NCI-H1105 treated with DMSO at 0.1 percent for 48 hours (cell line): ENCODE measurements around the gene DDR2.

Experiments used
- DNase-seq: peaks from one replicate; lab custom pipeline; 2025; lab: John Stamatoyannopoulos, UW

DDR2 gene

DNA sequence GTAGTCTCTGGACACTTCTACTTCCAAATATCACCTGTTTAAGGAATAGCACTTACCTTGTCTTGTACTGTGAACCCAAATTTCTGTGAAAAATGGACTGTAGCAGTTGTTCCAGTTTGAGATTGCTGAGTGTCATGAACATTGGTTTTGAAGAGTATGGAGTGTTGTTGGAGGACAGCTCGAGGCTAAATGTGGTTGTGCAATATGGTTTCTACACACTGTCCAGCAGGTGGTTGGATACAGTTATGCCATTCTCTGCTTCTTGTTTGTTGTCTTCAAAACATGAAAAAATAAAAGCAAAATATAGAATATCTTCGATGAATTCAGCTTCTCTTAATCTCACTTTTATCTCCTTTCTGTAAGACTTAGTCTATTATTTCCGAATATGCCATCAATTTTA, 67.1 kb downstream of the DDR2 start:
- DNase-seq = no peak

DNA sequence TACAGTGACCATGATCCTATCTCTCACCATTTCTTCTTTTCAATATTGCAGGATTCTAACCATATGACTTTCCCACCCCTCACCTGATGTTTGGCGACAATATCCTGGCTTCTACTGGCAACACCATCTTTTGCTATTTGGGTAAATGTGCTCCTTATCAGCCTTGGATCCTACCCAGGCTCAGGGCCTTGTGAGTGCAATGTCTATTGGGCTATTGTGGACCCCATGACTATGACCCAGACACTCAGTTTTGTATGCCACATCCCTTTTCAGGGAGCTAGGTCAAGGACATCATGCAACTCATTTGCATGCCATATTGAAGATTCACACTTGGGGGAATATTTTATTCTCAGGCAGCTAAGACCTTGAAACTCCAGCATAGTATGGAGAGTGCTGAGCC, 67.9 kb downstream of the DDR2 start:
- DNase-seq = no peak

DNA sequence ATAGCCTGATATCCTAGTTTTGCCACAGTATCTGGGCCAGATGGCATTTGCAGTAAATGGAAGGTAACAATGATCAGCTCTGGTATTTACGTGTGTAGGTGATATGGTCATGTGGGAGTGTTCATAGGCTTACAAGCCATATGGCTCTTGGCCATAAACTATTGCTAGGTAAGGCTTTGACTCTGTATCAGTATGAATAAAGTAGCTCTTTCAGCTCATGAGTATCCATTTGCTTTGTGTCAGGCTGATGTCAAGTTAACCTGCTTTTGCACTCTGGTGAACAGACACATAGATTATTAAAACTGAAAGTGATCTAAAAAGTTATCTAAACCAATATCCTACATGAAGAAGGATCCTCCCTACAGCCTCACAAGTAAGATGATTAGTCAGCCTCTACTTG, 69.0 kb downstream of the DDR2 start:
- no peak for DNase-seq

DNA sequence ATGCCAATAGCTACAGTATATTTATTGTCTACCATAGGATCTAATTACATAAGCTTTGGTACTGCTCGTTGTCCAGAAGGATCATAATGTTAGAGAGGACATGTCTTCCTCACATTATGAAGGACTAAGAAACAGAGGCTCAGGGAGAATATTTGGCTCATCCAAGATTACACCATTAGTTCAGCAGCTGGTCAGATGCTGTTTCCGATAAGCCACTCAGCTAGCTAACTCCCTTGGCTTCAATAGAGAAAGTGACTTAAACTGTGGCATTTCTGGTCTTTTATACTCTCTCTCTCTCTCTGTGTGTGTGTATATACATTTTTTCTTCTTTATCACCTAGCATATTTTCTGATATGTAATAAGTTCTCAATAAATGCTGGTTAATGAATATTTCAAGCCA, 70.4 kb downstream of the DDR2 start:
- no peak for DNase-seq

DNA sequence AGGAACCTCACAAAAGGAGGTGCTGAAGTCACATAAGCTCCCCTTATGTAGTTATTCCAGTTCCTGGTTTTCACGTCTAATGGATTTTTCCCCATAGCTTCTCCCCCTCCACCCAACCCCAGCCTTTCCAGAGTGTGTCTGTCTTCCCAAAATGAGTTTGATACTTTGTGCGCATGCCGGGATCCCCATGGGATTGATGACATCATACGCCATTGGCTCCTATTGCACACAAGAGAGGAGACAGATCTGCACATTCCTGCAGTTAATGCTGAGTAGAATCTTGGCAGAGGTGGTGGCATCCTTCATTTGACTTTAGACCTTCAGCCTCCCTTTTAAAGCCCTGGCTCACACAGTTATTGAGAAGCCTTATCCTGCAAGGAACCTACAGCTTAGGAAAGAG, 71.4 kb downstream of the DDR2 start:
- no peak for DNase-seq

DNA sequence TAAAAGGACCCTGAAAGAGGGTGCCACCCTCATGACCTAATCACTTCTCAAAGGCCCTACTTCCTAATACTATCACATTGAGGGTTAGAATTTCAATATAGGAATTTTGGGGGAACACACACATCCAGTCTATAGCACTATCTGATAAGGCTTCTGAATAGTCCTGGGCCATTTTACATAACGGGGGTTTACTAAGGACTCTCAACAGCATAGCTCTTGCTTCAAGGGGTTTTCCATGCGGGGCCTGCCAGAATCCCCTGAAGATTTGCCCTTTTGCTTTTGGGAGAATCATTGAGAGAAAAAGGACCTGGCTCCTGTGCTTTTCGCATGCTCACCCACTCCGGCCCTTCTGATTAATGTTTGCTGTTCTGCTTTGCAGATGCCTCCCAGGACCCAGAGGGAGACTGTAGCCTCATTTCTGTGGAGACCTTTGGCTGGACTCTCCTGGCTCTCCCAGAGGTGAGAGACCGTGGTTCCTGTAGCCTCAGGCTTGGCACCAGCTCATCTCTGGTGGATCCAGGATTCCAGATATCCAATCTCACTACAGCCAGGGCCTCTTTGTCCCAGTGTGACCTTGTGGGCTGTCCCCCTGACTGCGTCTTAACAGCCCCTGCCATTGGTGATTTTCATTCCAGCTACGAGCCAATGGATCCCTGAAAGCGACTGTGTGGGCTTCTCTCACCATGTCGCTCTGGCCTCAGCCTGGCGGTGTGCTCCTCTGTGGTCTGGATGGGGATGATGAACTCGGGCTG, 72.6 kb downstream of the DDR2 start:
- no peak for DNase-seq

DNA sequence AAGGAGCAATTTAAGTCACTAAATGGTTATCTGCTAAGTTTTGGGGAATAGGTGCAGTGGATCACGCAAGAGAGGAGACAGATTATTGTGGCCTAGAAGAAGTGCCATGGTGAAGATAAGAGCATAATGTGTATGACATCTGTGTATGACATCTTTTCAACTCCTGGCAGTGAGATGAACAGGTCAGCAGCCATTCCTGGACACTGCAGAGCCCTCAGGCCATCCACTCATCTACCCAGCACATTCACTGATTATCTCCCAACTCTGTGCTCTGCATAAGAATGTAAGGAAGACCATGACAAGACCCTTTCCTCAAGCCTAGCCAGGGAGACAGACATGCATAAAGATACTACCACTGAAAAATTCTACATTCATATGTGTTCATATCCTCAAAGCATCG, 73.7 kb downstream of the DDR2 start:
- DNase-seq = no peak

DNA sequence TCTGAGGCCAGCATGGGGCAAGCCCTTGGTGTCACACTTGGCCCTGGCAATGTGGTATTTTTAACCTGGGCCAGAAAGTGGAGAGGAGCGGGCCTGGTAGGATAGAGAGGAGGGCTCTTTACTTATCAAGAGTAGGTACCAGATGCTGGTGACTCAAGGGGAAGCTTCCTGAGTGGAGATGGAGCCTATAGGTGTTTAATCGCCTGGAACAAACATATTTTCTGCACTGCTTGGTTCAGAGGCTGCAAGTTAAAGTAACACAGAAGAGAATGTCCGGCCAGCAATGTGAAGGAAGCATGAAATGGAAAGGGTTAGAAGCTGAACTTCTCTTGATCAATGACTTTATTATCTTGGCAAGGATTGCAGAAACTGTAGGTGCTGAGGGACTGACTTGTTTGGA, 74.3 kb downstream of the DDR2 start:
- DNase-seq = no peak

DNA sequence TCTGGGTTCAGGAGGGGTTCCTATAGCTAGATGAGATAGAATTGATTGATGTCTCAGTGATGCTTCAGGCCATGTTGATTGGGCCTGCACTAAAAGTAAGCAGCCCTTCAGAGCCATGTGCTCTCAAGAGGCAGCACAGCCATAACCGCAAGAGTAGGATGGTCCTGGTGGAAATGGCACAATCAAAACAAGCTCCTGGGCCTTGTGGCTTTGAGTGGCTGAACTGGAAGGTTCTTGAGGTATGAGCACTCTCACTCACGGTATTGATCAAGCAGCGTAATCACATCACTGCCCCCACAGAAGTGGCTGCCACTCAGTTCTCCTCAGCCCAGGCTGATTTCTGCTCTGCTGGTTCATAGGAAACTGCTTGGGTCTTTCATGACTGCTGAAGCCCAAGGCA, 76.0 kb downstream of the DDR2 start:
- DNase-seq = no peak

DNA sequence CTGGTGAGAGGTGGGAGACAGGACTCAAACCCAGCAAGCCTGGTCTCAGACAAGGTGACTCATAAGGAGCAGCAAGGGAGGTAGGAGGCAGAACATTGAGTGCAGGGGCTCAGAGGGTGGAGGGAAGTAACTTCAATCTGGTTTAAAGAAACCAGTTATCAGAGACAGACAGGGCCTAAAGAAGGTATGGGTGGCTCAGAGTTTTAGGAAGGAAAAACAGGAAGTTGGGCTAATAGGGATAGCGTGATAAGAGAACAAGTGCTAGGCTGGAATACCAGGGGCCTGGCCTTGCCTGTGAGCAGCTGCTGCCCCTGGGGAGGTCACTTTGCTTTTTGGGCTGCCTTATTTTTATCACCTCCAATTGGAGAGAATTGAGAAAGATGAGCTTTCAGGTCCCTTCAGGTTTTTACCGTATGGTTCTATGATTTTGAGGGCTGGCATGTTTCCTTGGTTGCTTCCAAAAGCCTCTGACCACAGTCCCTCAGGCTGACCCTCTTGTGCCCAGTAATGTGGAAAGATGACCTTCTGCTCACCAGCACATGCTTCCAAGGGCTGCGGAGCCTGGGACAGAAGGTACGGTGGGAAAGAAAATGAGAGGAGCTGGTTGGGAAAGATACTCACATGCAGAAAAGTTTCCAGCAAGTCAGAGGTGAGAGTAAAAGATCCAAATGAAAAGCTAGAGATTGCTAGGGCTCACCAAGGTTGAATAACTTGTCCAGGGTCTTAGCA, 77.0 kb downstream of the DDR2 start:
- DNase-seq = no peak

DNA sequence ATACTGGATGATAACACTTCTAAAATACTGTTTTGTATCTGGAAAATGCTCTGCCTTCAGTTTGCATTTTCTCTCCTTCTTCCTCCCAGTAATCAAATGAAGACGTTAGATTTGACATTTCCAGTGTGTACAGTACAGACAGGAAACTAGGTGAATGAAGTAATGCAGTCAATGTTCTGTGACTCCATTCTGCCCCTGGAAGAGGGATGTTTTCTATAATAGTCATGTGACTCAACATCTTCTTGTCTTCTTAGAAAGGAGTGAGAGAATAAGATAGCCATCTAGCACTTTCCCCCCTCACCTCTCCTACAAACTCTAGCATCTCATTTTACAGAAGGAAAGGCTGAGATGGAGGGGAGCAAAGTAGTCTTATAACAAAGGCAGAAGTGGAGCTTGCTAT, 77.6 kb downstream of the DDR2 start:
- DNase-seq = no peak

DNA sequence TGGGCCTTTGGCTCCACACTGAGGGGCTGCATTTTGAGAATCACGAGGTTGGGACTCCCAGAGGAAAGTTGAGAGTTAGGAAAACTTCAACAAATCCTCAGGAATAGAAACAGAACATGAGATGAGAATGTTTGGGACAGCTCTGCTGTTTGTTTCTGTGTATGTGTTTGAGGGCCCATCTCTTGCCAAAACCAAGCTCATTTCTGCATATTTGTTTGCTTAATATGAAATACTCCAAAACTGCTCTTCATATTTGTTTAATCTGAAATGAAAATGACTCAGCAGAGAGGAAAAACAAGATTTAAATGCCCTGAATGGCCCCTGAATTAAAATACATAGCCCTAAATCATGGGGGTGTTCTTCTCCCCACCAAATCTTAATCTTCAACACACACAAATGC, 78.1 kb downstream of the DDR2 start:
- no peak for DNase-seq

DNA sequence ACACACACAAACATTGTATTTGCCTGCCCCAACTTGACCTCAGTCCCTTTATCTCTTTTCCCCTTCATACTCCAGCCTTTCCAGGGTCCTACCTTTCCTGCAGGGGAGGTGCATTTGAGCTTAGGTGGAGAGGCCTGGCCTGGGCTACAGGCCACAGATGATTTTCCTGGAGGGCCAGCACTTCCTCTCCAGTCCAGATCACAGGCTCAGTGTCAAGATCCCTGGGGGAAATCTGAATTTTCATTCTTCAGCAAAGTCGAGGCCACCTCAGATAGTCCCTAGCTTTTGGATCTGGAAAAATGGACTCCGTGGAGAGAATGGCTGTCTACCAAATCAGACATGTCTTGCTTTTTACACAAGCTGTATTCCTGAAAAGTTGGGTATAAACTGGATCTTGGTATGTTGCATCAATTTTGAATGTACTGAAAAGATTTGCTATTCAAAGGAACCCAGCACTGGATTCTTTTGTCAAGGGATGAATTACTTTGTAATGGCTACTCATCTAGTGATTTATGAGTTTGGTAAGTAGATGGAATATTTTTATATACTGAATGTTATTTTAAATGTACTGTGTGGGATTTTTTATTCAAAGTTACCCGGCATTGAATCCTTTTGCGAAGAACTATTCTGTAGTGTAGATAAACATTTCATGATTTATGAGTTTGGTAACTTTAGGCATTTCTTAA, 78.7 kb downstream of the DDR2 start:
- DNase-seq = no peak

DNA sequence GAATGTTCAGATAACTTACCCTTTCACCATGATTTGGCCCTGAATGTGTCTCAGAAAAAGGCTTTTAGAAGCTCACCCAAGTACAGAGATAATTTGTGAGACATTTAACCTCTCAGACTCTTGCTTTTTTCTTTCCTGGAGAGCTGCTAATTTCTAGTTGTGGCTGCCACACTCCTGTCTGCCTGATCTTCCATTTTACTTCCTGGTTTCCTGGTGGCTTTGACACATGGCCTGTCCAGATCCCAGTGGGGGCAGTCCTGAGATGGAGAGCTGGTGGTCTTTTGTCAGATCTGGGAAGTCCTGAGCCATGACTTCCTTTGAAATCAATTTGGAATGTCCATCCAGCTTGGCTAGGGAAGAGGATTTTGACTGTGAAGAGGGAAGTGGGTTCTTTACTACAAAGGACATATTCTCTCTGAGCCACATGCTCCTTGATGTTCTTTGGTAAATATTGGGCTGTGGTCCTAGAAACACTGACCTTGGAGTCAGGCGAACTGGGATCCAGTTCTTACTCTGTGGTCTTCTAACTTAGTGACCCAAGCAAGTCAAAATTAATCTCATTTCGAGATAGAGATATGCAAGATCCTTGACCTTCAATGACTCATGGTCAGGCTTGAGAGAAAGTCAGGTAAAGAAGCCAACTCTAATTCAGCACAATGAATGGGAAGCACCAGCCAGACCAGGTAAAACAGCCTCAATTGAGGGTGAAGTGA, 80.2 kb downstream of the DDR2 start:
- DNase-seq = no peak

DNA sequence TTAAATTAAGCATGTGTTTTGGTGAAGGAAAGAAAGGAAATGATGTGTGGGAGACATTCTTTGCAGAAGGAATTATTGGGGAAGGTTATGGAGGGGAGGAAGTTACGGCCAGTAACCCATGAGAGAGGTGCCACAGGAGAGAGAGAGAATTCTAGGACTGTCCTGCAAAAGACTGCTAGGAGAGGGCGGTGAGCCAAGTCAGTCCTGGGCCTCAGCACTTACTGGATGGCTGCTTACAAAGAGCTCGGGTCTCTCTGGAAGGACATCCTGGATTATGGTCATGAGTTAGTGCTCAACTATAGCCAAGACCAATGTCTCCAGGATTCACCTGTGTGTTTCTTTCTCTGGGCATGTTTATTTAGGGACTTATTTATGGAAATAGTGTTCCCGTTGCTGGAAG, 83.9 kb downstream of the DDR2 start:
- DNase-seq = no peak

DNA sequence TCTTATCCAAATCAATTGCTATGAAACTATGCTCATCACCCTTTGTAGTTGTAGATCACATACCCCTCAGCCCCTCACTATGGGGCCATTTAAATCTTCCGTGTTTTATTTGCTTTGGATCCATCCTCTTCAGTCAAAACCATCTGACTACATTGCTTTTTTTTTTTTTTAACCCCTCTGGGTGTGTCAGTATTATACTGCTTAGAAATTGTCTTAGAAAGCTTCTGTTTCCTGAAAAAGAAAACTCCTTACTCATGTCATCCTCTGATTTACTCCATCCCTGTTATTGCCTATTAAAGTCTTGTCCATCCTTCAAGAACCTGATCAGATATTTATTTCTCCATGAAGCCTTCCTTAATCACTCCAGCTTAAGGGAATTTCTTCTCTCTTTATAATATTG, 84.3 kb downstream of the DDR2 start:
- no peak for DNase-seq

DNA sequence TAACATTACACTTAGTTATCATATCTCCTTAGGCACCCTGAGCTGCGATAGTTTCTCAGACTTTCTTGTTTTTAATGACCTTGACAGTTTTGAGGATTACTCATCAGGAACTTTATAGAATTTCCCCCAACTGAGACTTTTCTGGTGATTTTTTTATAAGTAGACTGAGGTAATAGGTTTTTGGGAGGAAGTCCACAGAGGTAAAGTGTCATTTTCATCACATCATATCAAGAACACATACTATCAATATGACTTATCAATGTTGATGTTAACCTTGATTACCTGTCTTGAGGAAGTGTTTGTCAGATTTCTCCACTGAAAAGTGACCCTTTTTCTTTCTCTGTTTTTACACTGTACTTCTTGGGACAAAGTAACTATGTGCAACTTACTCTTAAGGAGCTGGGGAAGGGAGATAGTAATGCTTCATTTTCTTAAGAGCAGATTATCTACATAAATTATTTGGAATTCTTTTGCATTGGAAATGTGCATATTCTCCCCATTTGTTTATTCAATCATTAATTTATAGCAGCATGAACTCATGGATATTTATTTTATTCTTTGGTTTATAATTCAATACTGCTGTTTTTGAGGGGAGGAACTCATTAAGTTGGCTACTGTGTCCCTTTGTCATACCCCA, 85.4 kb downstream of the DDR2 start:
- DNase-seq = no peak

DNA sequence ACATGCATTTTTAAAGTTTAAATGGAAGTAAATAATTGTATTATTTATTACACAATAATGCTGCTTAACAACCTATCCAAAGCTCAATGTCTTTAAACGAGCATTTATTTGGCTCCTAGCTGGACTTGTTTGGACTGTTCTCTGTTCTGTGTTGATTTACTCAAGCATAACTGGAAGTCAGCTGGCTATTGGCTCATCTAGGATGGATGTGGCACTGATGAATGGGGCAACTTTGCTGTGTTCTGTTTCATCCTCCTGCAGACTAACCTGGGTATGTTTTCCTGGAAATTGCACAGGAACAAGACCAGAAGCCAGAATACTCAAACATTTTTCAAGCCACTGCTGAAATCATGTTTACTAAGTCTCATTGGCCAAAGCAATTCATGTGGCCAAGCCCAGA, 87.4 kb downstream of the DDR2 start:
- DNase-seq = no peak

DNA sequence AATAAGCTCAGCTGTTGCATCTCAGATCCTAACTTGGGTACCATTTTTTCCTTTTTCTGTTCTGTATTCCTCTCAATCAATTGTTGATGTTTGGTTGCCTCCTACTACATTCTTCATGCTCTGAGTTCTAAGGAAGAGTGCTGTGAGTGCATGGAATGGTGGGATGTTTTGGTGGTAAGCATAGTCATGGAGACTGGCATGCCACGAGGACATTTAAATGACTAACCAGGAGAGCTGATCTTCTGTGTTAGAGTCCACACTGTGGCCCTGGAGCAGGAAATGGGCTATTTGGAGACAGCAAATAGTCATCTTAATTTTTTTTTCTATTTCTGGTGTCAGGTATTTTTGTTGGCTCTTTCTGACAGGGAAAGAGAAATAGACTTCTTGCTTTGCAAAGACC, 88.7 kb downstream of the DDR2 start:
- no peak for DNase-seq

DNA sequence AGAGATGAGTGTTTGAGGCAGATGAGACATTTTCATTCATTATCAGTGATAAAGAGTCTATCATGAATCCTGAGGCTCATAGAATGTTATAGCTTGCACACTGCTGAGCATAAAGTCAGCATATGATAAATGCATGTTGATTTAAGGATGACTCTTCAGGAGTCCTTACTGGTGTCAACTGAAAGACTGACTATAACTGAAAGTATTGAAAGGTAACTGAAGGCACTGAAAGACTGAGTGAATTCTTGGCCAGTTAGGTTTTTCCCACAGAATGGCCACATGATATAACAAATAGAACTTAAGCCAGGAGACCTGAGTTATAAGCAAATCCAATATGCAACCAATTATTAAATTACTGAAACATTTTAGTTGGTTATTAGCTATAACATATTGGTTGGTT, 89.2 kb downstream of the DDR2 start:
- no peak for DNase-seq

DNA sequence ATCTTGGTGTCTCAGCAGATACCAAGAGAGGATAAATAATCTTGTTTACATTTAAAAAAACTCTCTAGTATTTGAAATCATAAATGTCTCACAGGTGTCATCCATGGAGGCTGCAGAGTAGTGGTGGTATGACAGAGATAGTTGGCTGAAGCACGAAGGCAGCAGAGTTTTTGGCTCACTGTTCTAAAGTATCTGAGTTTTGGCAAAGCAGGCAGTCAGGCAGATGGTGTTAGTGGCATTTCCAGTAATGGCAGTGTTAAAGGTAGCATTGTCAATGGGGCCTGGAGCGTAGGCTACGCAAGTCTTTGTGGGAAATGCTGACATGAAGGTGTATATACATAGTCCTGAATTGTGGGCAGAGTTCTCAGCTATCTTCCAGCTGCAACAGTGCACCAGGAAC, 89.8 kb downstream of the DDR2 start:
- no peak for DNase-seq

DNA sequence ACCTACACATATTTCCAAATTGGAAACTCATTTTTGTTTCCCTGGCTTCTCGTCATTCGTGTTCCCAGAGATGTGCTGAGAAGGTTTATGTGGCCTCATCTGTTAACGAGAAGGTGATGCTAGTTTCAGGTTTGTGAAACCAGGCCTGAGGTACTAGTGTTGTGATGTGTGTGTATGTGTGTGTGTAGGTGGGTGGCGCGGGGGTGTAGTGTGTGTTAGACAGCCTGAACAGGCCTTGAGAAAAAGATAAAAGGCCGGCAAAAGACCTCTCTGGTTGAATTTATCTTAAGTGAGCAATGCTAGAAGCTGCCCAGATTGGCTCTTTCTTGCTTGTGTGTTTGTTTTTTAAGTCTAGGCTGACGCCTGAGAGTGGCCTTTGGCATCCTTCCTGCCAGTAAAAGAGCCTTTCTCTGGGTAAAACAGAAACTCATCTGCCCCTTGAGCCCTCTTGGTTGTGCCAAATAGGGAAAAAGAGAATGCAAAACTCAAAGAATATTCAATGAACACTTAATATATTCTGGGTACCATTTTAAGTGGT, 92.4 kb downstream of the DDR2 start:
- DNase-seq = no peak
